Hepatic stellate cell (primary cell): ENCODE measurements around the gene ELMOD3.
"Not testable (repeated sequence)": the region's sequence is repeated elsewhere in the genome, so short reads cannot be mapped to it uniquely, and the experiment has no call there.

Source experiments
- DNase-seq: peaks from one replicate; pipeline ENCODE4 v3.0.0; 2011; ENCODE audit warnings: low spot score

ELMOD3 gene

GRCh38 chr2:85401464-85401805 is 46.9 kb downstream of the ELMOD3 start:
- DNase-seq: no peak

GRCh38 chr2:85401844-85402243 is 47.3 kb downstream of the ELMOD3 start:
- DNase-seq: peak; percentile 0

GRCh38 chr2:85405201-85406059 is 50.9 kb downstream of the ELMOD3 start:
- DNase-seq: no peak

DNA sequence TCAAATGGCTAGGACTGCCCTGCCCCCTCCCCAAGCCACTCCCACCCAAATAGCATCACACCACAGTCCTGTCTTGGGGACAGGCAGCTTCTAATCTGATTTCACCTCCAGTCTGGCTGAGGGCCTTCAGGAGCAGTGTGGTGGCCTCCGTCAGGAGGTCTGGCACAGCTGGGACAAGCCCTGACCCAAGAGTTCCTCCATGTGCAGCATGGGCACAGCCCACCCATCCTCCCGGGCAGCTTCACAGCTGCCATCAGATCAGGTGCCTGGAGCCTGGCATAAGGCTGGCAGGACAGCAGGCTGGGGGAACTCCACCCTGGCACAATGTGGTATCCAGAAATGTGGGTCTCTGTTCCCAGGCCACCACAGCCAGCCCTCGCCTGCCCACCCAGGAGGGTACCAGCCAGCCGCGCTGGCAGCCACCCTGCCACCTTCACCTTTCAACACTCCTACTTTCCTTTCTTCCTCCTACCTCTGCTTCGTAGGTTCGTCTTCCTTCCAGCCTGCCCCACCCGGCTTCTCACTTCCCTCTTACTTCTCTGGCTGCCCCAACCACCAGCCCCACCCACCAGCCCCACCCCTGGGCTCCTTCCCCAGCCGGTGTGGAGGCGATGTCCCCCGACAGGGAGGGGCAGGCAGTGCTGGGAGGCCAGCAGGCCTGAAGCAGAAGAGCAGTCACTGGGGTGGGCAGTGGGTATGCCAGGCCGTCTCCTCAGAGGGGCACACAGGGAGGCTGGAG is 55.4 kb downstream of the ELMOD3 start, which contains the start of gene CAPG:
CAPG (minus strand) TSS at position 522 of the 739 bp plus-strand sequence. CDS start 8,221 bp downstream, outside the sequence.
- DNase-seq: no peak

DNA sequence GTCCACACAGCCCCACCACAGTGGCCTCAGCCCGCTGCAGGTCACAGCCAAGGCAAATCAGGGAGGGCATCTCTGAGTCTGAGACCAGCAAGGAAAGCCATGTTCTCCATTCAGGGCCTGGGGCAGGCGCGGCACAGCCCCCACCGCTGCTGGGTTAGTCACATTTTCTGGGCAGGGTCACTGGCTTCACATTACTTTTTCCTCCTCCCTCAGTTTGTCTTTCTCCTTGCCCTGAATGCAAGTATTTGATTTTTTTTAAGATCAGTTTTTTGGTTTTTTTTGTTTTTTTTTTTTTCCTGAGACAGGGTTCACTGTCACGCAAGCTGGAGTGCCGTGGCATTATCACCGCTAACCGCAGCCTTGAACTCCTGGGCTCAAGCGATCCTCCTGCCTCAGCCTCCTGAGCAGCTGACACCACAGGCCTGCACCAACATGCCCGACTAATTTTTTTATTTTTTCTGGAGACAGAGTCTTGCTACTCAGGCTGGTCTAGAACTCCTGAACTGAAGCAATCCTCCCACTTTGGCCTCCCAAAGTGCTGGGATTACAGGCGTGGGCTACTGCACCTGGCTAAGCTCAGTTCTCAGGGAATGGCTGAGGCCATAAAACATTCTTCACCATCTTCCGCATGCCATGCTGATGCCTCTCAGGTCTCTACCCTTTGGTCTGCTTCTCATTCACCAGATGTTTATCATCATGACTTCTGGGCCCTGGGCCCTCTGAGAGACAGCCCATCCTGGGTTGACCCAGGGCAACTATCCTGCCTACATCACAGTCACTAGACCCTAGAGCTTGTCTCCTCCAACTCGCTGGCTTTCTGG is 56.2 kb downstream of the ELMOD3 start:
- DNase-seq: no peak

DNA sequence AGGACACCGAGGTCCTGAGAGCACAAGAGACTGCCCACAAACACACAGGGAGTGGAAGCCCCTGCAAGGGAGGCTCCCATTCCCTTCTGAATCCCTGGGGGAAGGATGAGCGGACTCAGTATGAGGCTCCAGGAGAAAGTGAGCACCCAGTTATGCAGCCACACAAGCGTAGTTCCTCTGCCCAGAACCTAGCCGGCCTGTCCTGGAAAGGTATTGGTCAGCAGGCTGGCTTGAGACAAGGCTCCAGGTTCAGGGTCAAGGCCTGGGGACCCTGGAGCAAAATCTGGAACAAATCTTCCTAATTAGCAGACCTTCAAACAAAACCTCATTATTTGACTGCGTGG is 56.8 kb downstream of the ELMOD3 start:
- DNase-seq: no peak

GRCh38 chr2:85413592-85414420 is 59.2 kb downstream of the ELMOD3 start:
- DNase-seq: no peak

DNA sequence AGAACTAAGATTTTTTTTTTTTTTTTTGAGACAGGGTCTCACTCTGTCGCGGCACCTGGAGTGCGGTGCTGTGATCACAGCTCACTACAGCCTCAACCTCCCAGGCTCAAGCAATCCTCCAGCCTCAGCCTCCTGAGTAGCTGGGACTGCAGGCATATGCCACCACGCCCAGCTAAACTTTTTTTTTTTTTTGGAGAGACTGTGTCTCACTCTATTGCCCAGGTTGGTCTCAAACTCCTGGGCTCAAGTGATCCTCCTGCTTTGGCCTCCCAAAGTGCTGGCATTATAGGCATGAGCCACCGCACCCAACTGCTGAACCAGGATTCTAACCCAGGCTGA is 59.8 kb downstream of the ELMOD3 start:
- DNase-seq: not testable (repeated sequence)

DNA sequence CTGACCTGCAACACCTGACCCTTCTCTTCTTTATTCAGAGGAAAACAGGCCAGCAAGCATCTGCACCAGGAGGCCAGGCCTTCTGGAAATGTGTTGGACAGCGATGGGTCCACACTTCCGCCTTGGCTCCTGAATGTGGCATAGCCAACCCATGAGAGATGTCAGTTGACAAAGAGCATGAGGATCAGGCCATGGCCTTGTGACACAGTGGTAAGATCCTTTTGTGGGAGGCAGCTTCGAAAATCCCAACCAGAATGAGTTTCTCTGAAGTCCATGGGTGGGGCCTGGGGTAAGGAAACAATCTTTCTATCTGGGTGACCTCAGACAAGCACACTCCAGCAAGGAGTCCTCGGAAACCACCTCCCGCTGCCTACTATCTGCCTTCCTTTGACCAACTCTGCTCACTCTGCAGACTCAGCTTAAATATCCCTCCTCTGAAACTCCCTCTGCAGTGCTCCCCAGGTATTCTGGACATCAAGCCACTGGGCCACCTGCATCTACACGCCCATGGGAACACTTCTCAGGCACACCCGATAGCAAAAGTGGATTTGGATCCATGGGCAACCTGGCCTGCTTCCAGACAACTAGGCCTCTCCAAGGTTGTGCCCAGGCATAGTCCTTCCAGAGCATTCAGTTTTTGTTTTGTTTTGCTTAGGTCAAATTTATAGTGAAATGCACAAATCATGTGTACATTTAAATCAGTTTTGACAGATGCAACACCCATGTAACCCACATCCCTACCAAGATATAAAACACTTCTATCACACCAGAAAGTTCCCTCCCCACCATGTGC is 60.4 kb downstream of the ELMOD3 start:
- DNase-seq: no peak

GRCh38 chr2:85415980-85416650 is 61.5 kb downstream of the ELMOD3 start:
- DNase-seq: no peak

GRCh38 chr2:85418132-85419008 is 63.8 kb downstream of the ELMOD3 start, which contains the start of gene SH2D6:
TSS of gene SH2D6 (plus strand) at chr2:85418714. CDS start at chr2:85429466, 10,752 bp downstream.
- DNase-seq: peak; percentile 94

- no peak for DNase-seq
Observed at GRCh38 chr2:85419009-85419675, 64.6 kb downstream of the ELMOD3 start.

GRCh38 chr2:85420536-85421259 is 66.1 kb downstream of the ELMOD3 start:
- peak; percentile 94 for DNase-seq

- no peak for DNase-seq
Observed at GRCh38 chr2:85421260-85422071, 66.9 kb downstream of the ELMOD3 start.

- DNase-seq: no peak
Observed at GRCh38 chr2:85422072-85422457, 67.5 kb downstream of the ELMOD3 start.

- no peak for DNase-seq
Observed at GRCh38 chr2:85423525-85423924, 69.0 kb downstream of the ELMOD3 start.

GRCh38 chr2:85425588-85425987 is 71.0 kb downstream of the ELMOD3 start:
- no peak for DNase-seq
